ENCODE measurements around the gene MRPL38. TPM values are rescaled to one million over a fixed set of nuclear protein-coding genes. Genes with fewer than 3 reads are reported as not detected.

The MRPL38 gene
- total RNA-seq, 4 donors from 2014 or later: 41.7 to 113 (median 50.2) TPM

DNA sequence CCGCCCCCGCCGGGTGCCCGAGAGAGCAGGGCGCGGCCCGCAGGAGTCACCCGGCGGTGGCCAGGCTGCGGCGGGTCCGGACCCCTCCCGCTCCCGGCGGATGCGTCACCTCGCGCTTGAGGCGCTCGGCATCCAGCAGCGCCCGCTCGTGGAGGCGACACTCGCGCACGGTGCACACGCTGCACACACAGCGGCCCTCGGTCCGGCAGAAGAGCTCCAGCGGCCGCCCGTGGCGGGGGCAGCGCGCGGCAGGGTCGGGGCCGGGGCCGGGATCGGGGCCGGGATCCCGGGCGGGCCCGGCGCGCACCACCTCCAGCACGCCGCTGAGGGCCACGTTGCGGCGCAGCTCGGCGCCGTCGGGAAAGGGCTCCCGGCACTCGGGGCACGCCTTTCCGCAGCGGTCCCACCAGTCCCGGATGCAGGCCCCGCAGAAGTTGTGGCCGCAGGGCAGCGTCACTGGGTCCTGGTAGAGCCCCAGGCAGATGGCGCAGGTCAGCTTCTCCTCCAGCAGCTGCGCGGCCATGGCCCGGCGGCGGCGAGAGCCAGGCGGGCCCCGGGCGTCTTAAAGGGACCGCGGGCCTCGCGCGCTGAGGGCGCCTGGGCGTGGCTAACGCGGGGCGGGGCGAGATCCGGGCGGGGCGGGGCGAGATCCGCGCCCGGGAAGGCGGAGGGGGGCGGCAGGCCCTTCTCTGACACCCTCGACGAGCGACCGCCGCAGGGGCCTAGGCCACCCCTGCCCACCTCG lies 8.1 kb downstream of the MRPL38 start, which contains the start of gene TRIM65:
TSS of gene TRIM65 (minus strand) at position 537 of the 745 bp plus-strand sequence. CDS start at position 523, 14 bp downstream.
- Histone ChIP-seq H3K27ac (peak within 1 kb of the TSS; percentile 88), H3K27me3 (no peaks in the 10 kb centered on the region), H3K4me3 (peak within 1 kb of the TSS; percentile 58), H3K4me1 (peaks cover 43% of the 10 kb centered on the region), H3K9me3 (no peaks in the 10 kb centered on the region), H3K36me3 (peaks cover 48% of the 10 kb centered on the region)
- TF ChIP-seq EP300 (IDR thresholded peaks at IDR 0.05): no peak
- peak in 2 of 3 donors; percentile 13 to 73 for TF ChIP-seq POLR2AphosphoS5 (IDR thresholded peaks at IDR 0.05)
- TF ChIP-seq, protein P1, sequence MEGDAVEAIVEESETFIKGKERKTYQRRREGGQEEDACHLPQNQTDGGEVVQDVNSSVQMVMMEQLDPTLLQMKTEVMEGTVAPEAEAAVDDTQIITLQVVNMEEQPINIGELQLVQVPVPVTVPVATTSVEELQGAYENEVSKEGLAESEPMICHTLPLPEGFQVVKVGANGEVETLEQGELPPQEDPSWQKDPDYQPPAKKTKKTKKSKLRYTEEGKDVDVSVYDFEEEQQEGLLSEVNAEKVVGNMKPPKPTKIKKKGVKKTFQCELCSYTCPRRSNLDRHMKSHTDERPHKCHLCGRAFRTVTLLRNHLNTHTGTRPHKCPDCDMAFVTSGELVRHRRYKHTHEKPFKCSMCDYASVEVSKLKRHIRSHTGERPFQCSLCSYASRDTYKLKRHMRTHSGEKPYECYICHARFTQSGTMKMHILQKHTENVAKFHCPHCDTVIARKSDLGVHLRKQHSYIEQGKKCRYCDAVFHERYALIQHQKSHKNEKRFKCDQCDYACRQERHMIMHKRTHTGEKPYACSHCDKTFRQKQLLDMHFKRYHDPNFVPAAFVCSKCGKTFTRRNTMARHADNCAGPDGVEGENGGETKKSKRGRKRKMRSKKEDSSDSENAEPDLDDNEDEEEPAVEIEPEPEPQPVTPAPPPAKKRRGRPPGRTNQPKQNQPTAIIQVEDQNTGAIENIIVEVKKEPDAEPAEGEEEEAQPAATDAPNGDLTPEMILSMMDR (IDR thresholded peaks at IDR 0.05): peak; percentile 13 to 49
- peak in 1 of 2 donors; percentile 17 for TF ChIP-seq POLR2A (IDR thresholded peaks at IDR 0.05)
- DNase-seq (ENCODE audit: low spot score in 2 of 2): peak; percentile 93
- 0% methylated on average over 8 of the region's 102 CpGs for WGBS

- TF ChIP-seq POLR2A (IDR thresholded peaks at IDR 0.05) (no peak), POLR2AphosphoS5 (IDR thresholded peaks at IDR 0.05) (no peak), EP300 (IDR thresholded peaks at IDR 0.05) (no peak)
- TF ChIP-seq, protein P1 (IDR thresholded peaks at IDR 0.05): peak; percentile 5 to 28
- no peak for DNase-seq (ENCODE audit: low spot score in 2 of 2)
- peaks cover 48% of the 10 kb centered on the region for H3K36me3 ChIP-seq
- H3K9me3 ChIP-seq: no peaks in the 10 kb centered on the region
- H3K4me3 ChIP-seq: peak overlapping the region; percentile 58
- no peaks in the 10 kb centered on the region for H3K27me3 ChIP-seq
- peaks cover 43% of the 10 kb centered on the region for H3K4me1 ChIP-seq
- WGBS: 22% methylated on average over 28 of the region's 28 CpGs
- peak overlapping the region; percentile 88 for H3K27ac ChIP-seq
Observed at GRCh38 chr17:75895370-75896155, 9.1 kb downstream of the MRPL38 start.

DNA sequence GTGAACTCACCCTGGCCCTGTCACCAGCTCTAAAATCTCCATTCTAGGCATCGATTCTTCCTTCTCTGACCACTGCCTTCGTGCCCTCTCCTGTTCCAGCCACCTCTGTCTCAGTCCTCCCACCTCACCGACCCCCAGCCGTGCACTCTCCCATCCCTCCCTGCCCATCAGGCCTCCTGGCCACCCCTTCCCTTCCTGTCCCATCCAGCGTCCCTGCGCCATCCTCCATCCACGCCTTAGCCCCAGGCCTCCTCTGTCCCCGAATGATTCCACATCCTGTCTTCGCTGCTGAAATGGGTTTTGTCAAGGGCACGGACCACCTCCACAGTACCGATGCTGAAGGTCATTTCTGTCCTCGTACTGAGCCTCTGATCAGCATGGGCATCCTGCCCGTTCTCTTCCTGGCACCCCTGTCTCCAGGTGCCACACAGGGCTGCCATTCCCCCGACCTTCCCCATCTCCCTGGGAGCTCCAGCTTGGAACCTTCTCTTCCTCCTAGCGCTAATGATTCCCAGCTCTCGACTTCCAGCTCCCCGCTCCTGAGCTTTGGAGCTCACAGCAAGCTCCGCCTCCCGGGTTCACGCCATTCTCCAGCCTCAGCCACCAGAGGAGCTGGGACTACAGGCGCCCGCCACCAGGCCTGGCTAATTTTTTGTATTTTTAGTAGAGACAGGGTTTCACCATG lies 10.5 kb downstream of the MRPL38 start:
- DNase-seq (ENCODE audit: low spot score in 2 of 2): no peak
- 70% methylated on average over 22 of the region's 22 CpGs for WGBS
- peaks cover 45% of the 10 kb centered on the region for H3K36me3 ChIP-seq

GRCh38 chr17:75893305-75894048 lies 11.2 kb downstream of the MRPL38 start:
- Histone ChIP-seq H3K4me1 (peaks cover 43% of the 10 kb centered on the region), H3K9me3 (no peaks in the 10 kb centered on the region), H3K36me3 (peaks cover 40% of the 10 kb centered on the region), H3K4me3 (no peak overlapping the region), H3K27ac (no peak overlapping the region), H3K27me3 (no peaks in the 10 kb centered on the region)
- no peak for DNase-seq (ENCODE audit: low spot score in 2 of 2)
- 88% methylated on average over 15 of the region's 18 CpGs for WGBS
- TF ChIP-seq POLR2A (IDR thresholded peaks at IDR 0.05): no peak
- no peak for TF ChIP-seq EP300 (IDR thresholded peaks at IDR 0.05)
- TF ChIP-seq POLR2AphosphoS5 (IDR thresholded peaks at IDR 0.05): no peak
- TF ChIP-seq, protein P1 (IDR thresholded peaks at IDR 0.05): no peak

More for the DNA sequence above, 10.5 kb downstream of the MRPL38 start:
- no peak for TF ChIP-seq POLR2AphosphoS5 (IDR thresholded peaks at IDR 0.05)
- TF ChIP-seq, protein P1 (IDR thresholded peaks at IDR 0.05): no peak
- no peak overlapping the region for H3K4me3 ChIP-seq
- peaks cover 43% of the 10 kb centered on the region for H3K4me1 ChIP-seq
- no peaks in the 10 kb centered on the region for H3K9me3 ChIP-seq
- H3K27me3 ChIP-seq: no peaks in the 10 kb centered on the region
- H3K27ac ChIP-seq: peak overlapping the region; percentile 88

Measured in suprapubic skin (tissue), 4 donors.